ENCODE measurements around the gene PRR4.

GRCh38 chr12:10826258-10826657, 23.0 kb downstream of the PRR4 start, which contains the start of gene TAS2R10:
- TF ChIP-seq POLR2A (IDR thresholded peaks at IDR 0.05): no peak
- no peak for TF ChIP-seq CTCF (IDR thresholded peaks at IDR 0.05)

Measured in tibial nerve (tissue), 3 donors.